EH (cell line): ENCODE data around the gene RABL3.
A peak's percentile ranks its signal among the peaks of the same experiment; 100 is the strongest.
"Not testable (repeated sequence)": the region's sequence is repeated elsewhere in the genome, so short reads cannot be mapped to it uniquely, and the experiment has no call there.

Source experiments
- DNase-seq: peaks from one replicate; pipeline ENCODE4 v3.0.0-alpha.2; 2015; ENCODE audit warnings: low read depth

The RABL3 gene

GRCh38 chr3:120743556-120744195 lies 1.4 kb upstream of the RABL3 start:
- peak; percentile 23 for DNase-seq

GRCh38 chr3:120742849-120743365 lies 591 bp upstream of the RABL3 start:
- peak; percentile 40 for DNase-seq

GRCh38 chr3:120741837-120742197 lies 499 bp downstream of the RABL3 start:
- peak; percentile 64 for DNase-seq

- DNase-seq: no peak
Observed at GRCh38 chr3:120741320-120741719, 996 bp downstream of the RABL3 start.

GRCh38 chr3:120738006-120738405 lies 4.3 kb downstream of the RABL3 start:
- not testable (repeated sequence) for DNase-seq

GRCh38 chr3:120730576-120731542 lies 11.5 kb downstream of the RABL3 start:
- DNase-seq: no peak

GRCh38 chr3:120726791-120727190 lies 15.5 kb downstream of the RABL3 start:
- peak; percentile 46 for DNase-seq

- DNase-seq: not testable (repeated sequence)
Observed at GRCh38 chr3:120719167-120719834, 23.0 kb downstream of the RABL3 start.

GRCh38 chr3:120713262-120713661 lies 29.1 kb downstream of the RABL3 start:
- DNase-seq: no peak

- no peak for DNase-seq
Observed at GRCh38 chr3:120710369-120710768, 31.9 kb downstream of the RABL3 start.

GRCh38 chr3:120708408-120708807 lies 33.9 kb downstream of the RABL3 start:
- no peak for DNase-seq

GRCh38 chr3:120706950-120707349 lies 35.4 kb downstream of the RABL3 start:
- no peak for DNase-seq

- DNase-seq: no peak
Observed at GRCh38 chr3:120705884-120706582, 36.3 kb downstream of the RABL3 start.

GRCh38 chr3:120699333-120699732 lies 43.0 kb downstream of the RABL3 start:
- no peak for DNase-seq

- DNase-seq: peak; percentile 80
Observed at GRCh38 chr3:120693439-120694171, 48.7 kb downstream of the RABL3 start.

GRCh38 chr3:120689395-120689794 lies 52.9 kb downstream of the RABL3 start:
- DNase-seq: no peak

- peak; percentile 88 for DNase-seq
Observed at GRCh38 chr3:120688121-120688520, 54.2 kb downstream of the RABL3 start.

GRCh38 chr3:120685411-120685810 lies 56.9 kb downstream of the RABL3 start:
- DNase-seq: no peak

- DNase-seq: no peak
Observed at GRCh38 chr3:120684896-120685295, 57.4 kb downstream of the RABL3 start.

- no peak for DNase-seq
Observed at GRCh38 chr3:120683671-120684301, 58.5 kb downstream of the RABL3 start.

GRCh38 chr3:120683213-120683612 lies 59.1 kb downstream of the RABL3 start:
- no peak for DNase-seq
